GM23338 (cell line): ENCODE data around the gene FAM227A. TPM values are rescaled to one million over a fixed set of nuclear protein-coding genes. Genes with fewer than 3 reads are reported as not detected.

Source experiments
- ATAC-seq: fragments of 200-7000 bp; cut with Tn5 transposase; 3 replicates; pipeline ENCODE4 v1.9.1; 2020
- DNase-seq: peaks from one replicate; pipeline ENCODE4 v3.0.0-alpha.2; 2015; ENCODE audit warnings: low spot score
- H2AFZ ChIP-seq: fragments of 200-600 bp; sonication (generic); 2 replicates; pipeline ENCODE4 v1.8.0; 2016; ENCODE audit warnings: antibody characterized with exemption, mild to moderate bottlenecking, moderate library complexity
- H3F3A ChIP-seq: fragments of 200-600 bp; sonication (generic); replicated peaks from 2 replicates; pipeline ENCODE4 v1.8.0; 2017; ENCODE audit warnings: antibody characterized with exemption, mixed run types, low read depth
- H3K27ac ChIP-seq: fragments of 200-600 bp; sonication (generic); 2 replicates; pipeline ENCODE4 v1.6.1; 2016; ENCODE audit warnings: low read depth
- H3K27me3 ChIP-seq: fragments of 200-600 bp; sonication (generic); 2 replicates; pipeline ENCODE4 v1.8.0; 2016; ENCODE audit warnings: mild to moderate bottlenecking, mixed run types, moderate library complexity; ENCODE audit not compliant: insufficient read depth
- H3K36me3 ChIP-seq: fragments of 200-600 bp; sonication (generic); 2 replicates; pipeline ENCODE4 v1.8.0; 2016; ENCODE audit warnings: mild to moderate bottlenecking; ENCODE audit not compliant: insufficient read depth
- H3K4me1 ChIP-seq: fragments of 200-600 bp; sonication (generic); 2 replicates; pipeline ENCODE4 v1.8.0; 2016; ENCODE audit warnings: mild to moderate bottlenecking, moderate library complexity; ENCODE audit not compliant: insufficient read depth
- H3K4me2 ChIP-seq: fragments of 200-600 bp; sonication (generic); 2 replicates; pipeline ENCODE4 v1.7.1; 2017; ENCODE audit warnings: mixed run types
- H3K4me3 ChIP-seq: fragments of 200-600 bp; sonication (generic); 2 replicates; pipeline ENCODE4 v1.6.1; 2016; ENCODE audit warnings: mixed run types
- H3K79me2 ChIP-seq: fragments of 200-600 bp; sonication (generic); replicated peaks from 2 replicates; pipeline ENCODE4 v1.8.0; 2017; ENCODE audit warnings: mild to moderate bottlenecking; ENCODE audit not compliant: insufficient read depth
- H3K9me2 ChIP-seq: fragments of 200-600 bp; sonication (generic); 2 replicates; pipeline ENCODE4 v1.8.0; 2017; ENCODE audit not compliant: insufficient read depth
- H4K20me1 ChIP-seq: fragments of 200-600 bp; sonication (generic); replicated peaks from 2 replicates; pipeline ENCODE4 v1.8.0; 2017; ENCODE audit warnings: mild to moderate bottlenecking; ENCODE audit not compliant: insufficient read depth
- H3K27ac Mint-ChIP-seq: 2 replicates; pipeline ENCODE4 v1.8.0; 2020; ENCODE audit warnings: inconsistent platforms, mild to moderate bottlenecking, moderate library complexity, mixed read lengths
- H3K27me3 Mint-ChIP-seq: 3 replicates; pipeline ENCODE4 v1.8.0; 2022; ENCODE audit warnings: low read depth, mild to moderate bottlenecking, moderate library complexity, mixed read lengths, inconsistent platforms; ENCODE audit not compliant: insufficient read depth, poor library complexity
- H3K36me3 Mint-ChIP-seq: 3 replicates; pipeline ENCODE4 v1.8.0; 2021; ENCODE audit warnings: low read depth, mild to moderate bottlenecking, inconsistent platforms, moderate library complexity, mixed read lengths
- H3K4me1 Mint-ChIP-seq: 3 replicates; pipeline ENCODE4 v1.8.0; 2020; ENCODE audit warnings: mild to moderate bottlenecking, inconsistent platforms, mixed read lengths
- H3K4me3 Mint-ChIP-seq: 3 replicates; pipeline ENCODE4 v1.8.0; 2021; ENCODE audit warnings: moderate library complexity, mild to moderate bottlenecking, inconsistent platforms, mixed read lengths
- H3K9me3 Mint-ChIP-seq: 3 replicates; pipeline ENCODE4 v1.8.0; 2020; ENCODE audit warnings: moderate library complexity, mild to moderate bottlenecking, inconsistent platforms, mixed read lengths
- CREB1 ChIP-seq: fragments of 250-450 bp; sonication (Bioruptor Pico); IDR thresholded peaks from 2 replicates; pipeline ENCODE4 v1.5.0; 2020; ENCODE audit warnings: low read depth, mild to moderate bottlenecking, moderate library complexity
- CTCF ChIP-seq, 2 experiments: fragments of 200-600 bp in 1 of 2; sonication (generic) in 1 of 2; conservative IDR thresholded peaks; 2 replicates each; pipeline versions ENCODE4 v1.5.1 to v1.6.1; 2016 to 2017; ENCODE audit warnings: antibody characterized with exemption in 2 of 2, low read depth in 2 of 2, mild to moderate bottlenecking in 2 of 2, moderate library complexity in 1 of 2
- ETS1 ChIP-seq: IDR thresholded peaks from 2 replicates; pipeline ENCODE4 v1.6.1; 2016; ENCODE audit warnings: antibody characterized with exemption
- EZH2 ChIP-seq: fragments of 200-600 bp; sonication (generic); IDR thresholded peaks from one replicate; pipeline ENCODE4 v1.8.0; 2017; ENCODE audit warnings: antibody characterized with exemption, mild to moderate bottlenecking, low read depth; ENCODE audit not compliant: unreplicated experiment
- EZH2phosphoT487 ChIP-seq: fragments of 200-600 bp; sonication (generic); IDR thresholded peaks from one replicate; pipeline ENCODE4 v1.8.1; 2018; ENCODE audit warnings: antibody characterized with exemption; ENCODE audit not compliant: unreplicated experiment
- JUNB ChIP-seq: IDR thresholded peaks from one replicate; pipeline ENCODE4 v1.6.1; 2016; ENCODE audit warnings: antibody characterized with exemption; ENCODE audit not compliant: unreplicated experiment
- NANOG ChIP-seq: IDR thresholded peaks from 2 replicates; pipeline ENCODE4 v1.6.1; 2016; ENCODE audit warnings: antibody characterized with exemption, borderline replicate concordance
- POLR2AphosphoS5 ChIP-seq: IDR thresholded peaks from 2 replicates; pipeline ENCODE4 v1.6.1; 2016; ENCODE audit warnings: antibody characterized with exemption, low read depth
- REST ChIP-seq: IDR thresholded peaks from one replicate; pipeline ENCODE4 v1.6.1; 2018; ENCODE audit warnings: antibody characterized with exemption; ENCODE audit not compliant: unreplicated experiment
- STAT1 ChIP-seq: IDR thresholded peaks from one replicate; pipeline ENCODE4 v1.6.1; 2016; ENCODE audit warnings: antibody characterized with exemption; ENCODE audit not compliant: unreplicated experiment
- ZNF114 ChIP-seq: fragments of 250-450 bp; sonication (Bioruptor Pico); IDR thresholded peaks from 2 replicates; pipeline ENCODE4 v1.5.0; 2020; ENCODE audit warnings: mild to moderate bottlenecking, moderate library complexity
- ZNF331 ChIP-seq: fragments of 250-450 bp; sonication (Bioruptor Pico); IDR thresholded peaks from 2 replicates; pipeline ENCODE4 v1.5.0; 2020; ENCODE audit warnings: low read depth, mild to moderate bottlenecking, moderate library complexity
- polyA plus RNA-seq: library from polyadenylated mRNA; unstranded; fragments of >200 nt; fragmentation: Nextera tagmentation; extraction: Ambion mirVana; gene quantifications from 2 replicates; pipeline ENCODE4 v1.2.1, GENCODE V29; 2016
- total RNA-seq: library from RNA; depleted of rRNA; stranded (reverse); fragments of >200 nt; shearing (Covaris generic); gene quantifications from 2 replicates; pipeline ENCODE4 v1.2.3, GENCODE V29; 2014

FAM227A gene
- total and polyA plus RNA-seq, 2 experiments from 2014 or later = 5.8 to 11.0 TPM

GRCh38 chr22:38685761-38686160, 29.6 kb upstream of the FAM227A start:
- H3K4me1 Mint-ChIP-seq = peaks cover 5% of the 10 kb centered on the region
- DNase-seq (no peak), ATAC-seq (no peak)
- H3K36me3 Mint-ChIP-seq = peaks cover 63% of the 10 kb centered on the region
- no peak overlapping the region for H3K4me3 Mint-ChIP-seq
- H2AFZ ChIP-seq = no peak overlapping the region
- H3K4me3 ChIP-seq = no peak overlapping the region
- peaks cover 11% of the 10 kb centered on the region for H3K79me2 ChIP-seq
- no peak overlapping the region for H3K4me2 ChIP-seq
- peaks cover 13% of the 10 kb centered on the region; the same call in 1 of the 2 replicates for H3F3A ChIP-seq
- peaks cover 22% of the 10 kb centered on the region for H3K9me3 Mint-ChIP-seq
- no peak overlapping the region for H3K27ac Mint-ChIP-seq
- H3K9me2 ChIP-seq = peaks cover 4% of the 10 kb centered on the region
- no peaks in the 10 kb centered on the region; the same call in 1 of the 2 replicates for H3K4me1 ChIP-seq
- H3K27me3 Mint-ChIP-seq = peaks cover 12% of the 10 kb centered on the region
- H3K27me3 ChIP-seq = no peaks in the 10 kb centered on the region
- no peak for TF ChIP-seq ETS1
- no peak for TF ChIP-seq STAT1
- TF ChIP-seq ZNF114 = no peak
- TF ChIP-seq CREB1 (CRISPR knock-in tag) = no peak
- TF ChIP-seq POLR2AphosphoS5 = no peak
- TF ChIP-seq JUNB = no peak
- TF ChIP-seq REST = no peak
- no peak for TF ChIP-seq EZH2
- TF ChIP-seq NANOG = no peak
- TF ChIP-seq ZNF331 = no peak
- no peak for TF ChIP-seq CTCF (conservative IDR thresholded peaks at IDR 0.05; ENCODE audit: low read depth in 2 of 2)
- no peak for TF ChIP-seq EZH2phosphoT487
- H4K20me1 ChIP-seq = peaks cover 14% of the 10 kb centered on the region
- H3K36me3 ChIP-seq = peaks cover 25% of the 10 kb centered on the region; the same call in 1 of the 2 replicates
- H3K27ac ChIP-seq = no peak overlapping the region
